GM18517 (cell line): Measurements from ENCODE around the gene DYNC2I2.
"Not testable (repeated sequence)": the region's sequence is repeated elsewhere in the genome, so short reads cannot be mapped to it uniquely, and the experiment has no call there.

Experiments used
- ATAC-seq: cut with Tn5 transposase; IDR thresholded peaks from one replicate; pipeline ENCODE4 v1.9.1; 2021; ENCODE audit warnings: mild to moderate bottlenecking, moderate library complexity; ENCODE audit not compliant: unreplicated experiment

DYNC2I2 gene

DNA sequence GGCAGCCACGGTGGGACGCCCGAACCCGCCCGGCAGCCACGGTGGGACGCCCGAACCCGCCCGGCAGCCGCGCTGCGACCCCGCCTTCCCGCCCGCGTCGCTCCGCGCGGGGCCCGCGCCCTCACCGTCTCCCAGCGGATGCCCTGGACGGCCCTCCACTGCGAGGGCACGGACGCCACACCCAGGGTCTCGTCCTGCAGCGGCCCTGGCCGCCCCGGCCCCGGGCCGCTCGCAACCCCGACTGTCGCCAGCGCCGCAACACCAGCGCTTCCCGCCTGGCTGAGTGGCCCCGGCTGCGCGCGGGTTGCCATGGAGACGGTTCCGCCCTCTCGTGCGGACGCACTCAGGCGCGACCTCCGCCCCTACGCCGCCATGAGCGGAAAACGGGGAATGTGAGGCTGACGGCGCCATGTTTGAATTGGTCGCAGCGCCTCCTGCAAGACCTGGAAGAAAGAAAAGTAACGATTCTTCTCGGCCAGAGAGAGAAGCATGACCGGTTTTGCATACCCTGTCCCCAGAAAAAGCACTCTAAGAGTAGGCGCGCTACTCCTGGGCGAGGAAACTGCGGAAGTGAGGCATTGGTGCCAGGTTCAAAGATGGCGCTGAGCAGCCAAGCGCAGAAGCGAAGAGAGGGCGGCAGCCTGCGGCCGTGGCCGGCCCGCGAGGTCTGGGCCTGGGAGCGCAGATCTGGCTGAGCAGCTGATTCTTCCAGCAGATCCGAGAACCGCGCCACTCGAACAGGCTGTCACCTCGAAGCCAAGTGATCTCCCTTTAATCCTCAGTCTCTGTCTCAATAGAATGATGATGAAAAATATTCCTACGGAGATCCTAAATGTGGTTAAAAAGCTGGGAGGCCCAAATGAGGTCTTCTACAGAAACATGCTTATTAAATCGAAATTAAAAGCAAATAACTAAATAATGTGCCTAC lies at the start of gene DYNC2I2:
TSS of gene DYNC2I2 (minus strand) at position 432 of the 928 bp plus-strand sequence. CDS start at position 311, 121 bp downstream.
- ATAC-seq: peak; percentile 76

- no peak for ATAC-seq
These were observed 49.4 kb upstream of the DYNC2I2 start for GRCh38 chr9:128706045-128706444.

GRCh38 chr9:128705051-128705965 lies 48.7 kb upstream of the DYNC2I2 start:
- ATAC-seq: no peak

- ATAC-seq: no peak
These were observed 47.7 kb upstream of the DYNC2I2 start for GRCh38 chr9:128704356-128704670.

- no peak for ATAC-seq
These were observed 47.1 kb upstream of the DYNC2I2 start for GRCh38 chr9:128703616-128704355.

GRCh38 chr9:128702949-128703615 lies 46.4 kb upstream of the DYNC2I2 start:
- ATAC-seq: peak; percentile 8

DNA sequence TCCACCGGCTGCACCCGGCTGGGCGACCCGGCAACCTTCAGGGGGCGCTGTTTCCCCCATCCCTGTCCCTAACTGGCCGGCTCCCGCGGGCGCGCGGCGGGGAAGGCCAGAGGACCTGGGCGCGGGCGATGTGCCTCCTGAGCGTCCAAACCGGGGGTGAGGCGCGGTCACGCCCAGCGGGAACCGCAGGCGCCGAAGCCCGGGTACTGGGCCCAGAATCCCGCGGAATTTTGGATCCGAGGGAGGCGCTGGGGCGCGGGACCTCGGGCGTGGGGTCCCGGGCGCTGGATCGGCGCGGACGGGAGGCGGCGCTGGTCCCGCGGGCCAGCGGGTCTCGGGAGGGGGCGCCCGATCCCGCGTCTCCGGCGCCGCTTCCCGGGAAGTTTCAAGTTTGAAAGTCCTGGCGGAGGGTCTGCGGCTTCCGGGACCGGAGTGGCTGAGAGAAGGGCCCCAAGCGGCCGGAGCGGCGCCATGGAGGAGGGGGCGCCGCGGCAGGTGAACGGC lies 45.9 kb upstream of the DYNC2I2 start, which contains the start of gene PKN3:
TSS of gene PKN3 (plus strand) at position 59 of the 504 bp plus-strand sequence. CDS start at position 472, 413 bp downstream.
- ATAC-seq: peak; percentile 64

- ATAC-seq: no peak
These were observed 44.7 kb upstream of the DYNC2I2 start for GRCh38 chr9:128701227-128701854.

- not testable (repeated sequence) for ATAC-seq
These were observed 42.6 kb upstream of the DYNC2I2 start for GRCh38 chr9:128699096-128699795.

GRCh38 chr9:128696923-128697707 lies 40.5 kb upstream of the DYNC2I2 start:
- ATAC-seq: no peak

DNA sequence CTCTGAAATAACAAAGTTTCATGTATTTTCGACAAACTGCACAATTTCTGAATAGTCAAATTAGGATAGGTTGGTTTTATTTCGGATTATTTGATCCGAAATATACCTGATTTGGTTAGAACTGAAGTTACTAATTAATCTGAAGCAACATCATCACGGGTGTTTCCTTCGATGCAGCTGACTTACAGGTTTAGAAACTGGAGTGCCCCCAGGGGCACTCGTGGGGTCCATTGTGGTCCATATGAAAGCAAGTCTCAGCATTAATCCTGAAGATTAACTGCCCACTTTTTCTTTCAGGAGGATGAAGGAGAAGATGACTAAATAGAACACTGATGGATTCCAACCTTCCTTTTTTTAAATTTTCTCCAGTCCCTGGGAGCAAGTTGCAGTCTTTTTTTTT lies 37.7 kb upstream of the DYNC2I2 start:
- ATAC-seq: no peak

DNA sequence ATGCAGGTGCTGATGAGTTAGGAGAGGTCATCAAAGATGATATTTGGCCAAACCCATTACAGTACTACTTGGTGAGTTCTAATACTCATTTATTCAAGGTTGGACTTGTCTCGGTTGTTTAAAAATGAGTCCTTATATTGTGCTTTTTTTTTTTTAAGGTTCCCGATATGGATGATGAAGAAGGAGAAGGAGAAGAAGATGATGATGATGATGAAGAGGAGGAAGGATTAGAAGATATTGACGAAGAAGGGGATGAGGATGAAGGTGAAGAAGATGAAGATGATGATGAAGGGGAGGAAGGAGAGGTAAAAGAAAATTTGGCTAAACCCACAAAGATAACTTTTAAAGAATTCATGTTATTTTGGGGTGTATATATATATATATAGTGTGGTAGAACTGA lies 37.1 kb upstream of the DYNC2I2 start:
- ATAC-seq: not testable (repeated sequence)

DNA sequence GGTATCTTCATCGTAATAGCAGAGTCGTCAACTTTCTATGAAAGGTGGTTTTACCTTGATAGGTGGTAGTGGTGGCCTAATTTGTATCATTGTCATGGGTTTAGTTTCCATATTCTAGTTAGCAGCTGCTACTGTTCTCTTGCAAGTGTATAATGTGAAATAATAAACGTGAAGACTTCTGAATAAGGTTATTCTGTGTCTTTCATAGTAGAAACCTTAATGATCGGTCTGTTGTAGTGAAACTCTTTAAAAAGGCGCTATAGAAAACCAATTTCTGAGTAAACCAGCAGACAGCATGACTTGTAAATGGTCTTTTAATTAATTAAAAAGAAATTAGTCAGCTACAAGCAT lies 34.0 kb upstream of the DYNC2I2 start:
- ATAC-seq: no peak

GRCh38 chr9:128689820-128690683 lies 33.4 kb upstream of the DYNC2I2 start:
- ATAC-seq: no peak

DNA sequence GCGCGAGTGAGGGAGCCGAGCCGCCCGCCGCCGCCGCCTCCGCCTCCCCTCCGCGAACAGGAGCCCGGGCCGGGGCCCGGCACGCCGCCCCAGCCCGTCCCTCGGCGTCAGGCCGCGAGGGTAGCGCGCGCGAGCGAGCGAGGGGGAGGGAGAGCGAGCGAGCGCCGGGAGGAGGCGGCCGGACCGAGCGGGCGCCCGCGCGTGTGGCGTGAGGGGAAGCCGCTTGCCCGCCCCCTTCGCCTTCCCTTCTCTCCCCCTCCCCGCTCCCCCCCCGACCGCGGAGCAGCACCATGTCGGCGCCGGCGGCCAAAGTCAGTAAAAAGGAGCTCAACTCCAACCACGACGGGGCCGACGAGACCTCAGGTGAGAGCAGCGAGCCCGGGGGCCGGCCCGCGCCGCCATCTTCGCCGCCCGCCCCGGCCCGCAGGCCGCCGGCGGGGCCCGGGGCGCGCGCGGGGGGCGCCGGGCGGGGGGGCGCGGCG lies 32.7 kb upstream of the DYNC2I2 start:
- ATAC-seq: peak; percentile 1

GRCh38 chr9:128688501-128689292 lies 32.0 kb upstream of the DYNC2I2 start, which contains the start of gene SET:
TSS of gene SET (plus strand) at chr9:128689222. CDS start at chr9:128689583, 361 bp downstream.
- ATAC-seq: peak; percentile 49
